HepG2 (cell line): ENCODE measurements around the gene OSR1. TPM values are rescaled to one million over a fixed set of nuclear protein-coding genes. Genes with fewer than 3 reads are reported as not detected.
A peak's percentile ranks its signal among the peaks of the same experiment; 100 is the strongest.

ENCODE experiments used
- ADNP ChIP-seq: sonication (generic); formaldehyde crosslinking; IDR thresholded peaks from 2 replicates; pipeline ENCODE4 v1.4.0; 2020; ENCODE audit warnings: missing genetic modification reagents
- ATF7 ChIP-seq, 2 experiments: fragments of 450-650 bp in 1 of 2; sonication (generic) in 1 of 2; formaldehyde crosslinking in 1 of 2; IDR thresholded peaks; 2 replicates each; pipeline versions ENCODE4 v1.4.0 to v1.6.1; 2016 to 2020; ENCODE audit warnings: antibody characterized with exemption in 1 of 2, mild to moderate bottlenecking in 1 of 2, missing genetic modification reagents in 1 of 2
- BORCS8-MEF2B ChIP-seq: sonication (generic); formaldehyde crosslinking; IDR thresholded peaks from 2 replicates; pipeline ENCODE4 v1.8.0; 2022; ENCODE audit warnings: mild to moderate bottlenecking, missing genetic modification reagents
- ERF ChIP-seq: IDR thresholded peaks from 2 replicates; pipeline ENCODE4 v1.6.1; 2018; ENCODE audit warnings: missing biosample characterization, missing genetic modification reagents
- GZF1 ChIP-seq: sonication (generic); formaldehyde crosslinking; IDR thresholded peaks from 2 replicates; pipeline ENCODE4 v1.5.1; 2020; ENCODE audit warnings: mild to moderate bottlenecking, missing genetic modification reagents
- KDM6A ChIP-seq: IDR thresholded peaks from 2 replicates; pipeline ENCODE4 v1.6.1; 2016; ENCODE audit warnings: low read depth
- PPARG ChIP-seq: conservative IDR thresholded peaks from 2 replicates; pipeline ENCODE4 v1.6.1; 2016; ENCODE audit warnings: missing biosample characterization, missing genetic modification reagents
- PRPF4 ChIP-seq: fragments of 200-400 bp; formaldehyde crosslinking; IDR thresholded peaks from 2 replicates; pipeline ENCODE4 v1.6.1; 2016; ENCODE audit warnings: low read length, low read depth; ENCODE audit not compliant: poor library complexity, severe bottlenecking
- RCOR2 ChIP-seq: IDR thresholded peaks from 2 replicates; pipeline ENCODE4 v1.6.1; 2016; ENCODE audit warnings: missing biosample characterization, missing genetic modification reagents
- STAG1 ChIP-seq: sonication (generic); formaldehyde crosslinking; IDR thresholded peaks from 2 replicates; pipeline ENCODE4 v1.4.0; 2020; ENCODE audit warnings: missing genetic modification reagents
- TCF7 ChIP-seq: sonication (generic); IDR thresholded peaks from 2 replicates; pipeline ENCODE4 v1.6.1; 2016; ENCODE audit warnings: antibody characterized with exemption, low read depth
- ZEB1 ChIP-seq: IDR thresholded peaks from 2 replicates; pipeline ENCODE4 v1.6.1; 2012; ENCODE audit warnings: mild to moderate bottlenecking, low read depth, inconsistent platforms; ENCODE audit not compliant: insufficient replicate concordance
- ZNF17 ChIP-seq: sonication (generic); formaldehyde crosslinking; IDR thresholded peaks from 2 replicates; pipeline ENCODE4 v1.5.0; 2020; ENCODE audit warnings: mild to moderate bottlenecking, missing genetic modification reagents
- ZNF276 ChIP-seq: sonication (generic); formaldehyde crosslinking; IDR thresholded peaks from 2 replicates; pipeline ENCODE4 v1.4.0; 2020; ENCODE audit warnings: mild to moderate bottlenecking, low read depth, missing genetic modification reagents
- ZNF431 ChIP-seq: sonication (generic); formaldehyde crosslinking; IDR thresholded peaks from 2 replicates; pipeline ENCODE4 v1.9.0; 2022; ENCODE audit warnings: missing genetic modification reagents, low read depth, mild to moderate bottlenecking, borderline replicate concordance
- ZNF546 ChIP-seq: sonication (generic); formaldehyde crosslinking; conservative IDR thresholded peaks from 2 replicates; pipeline ENCODE4 v1.8.1; 2023; ENCODE audit warnings: mild to moderate bottlenecking, missing genetic modification reagents
- ZNF629 ChIP-seq: sonication (generic); formaldehyde crosslinking; conservative IDR thresholded peaks from 2 replicates; pipeline ENCODE4 v1.5.0; 2020; ENCODE audit warnings: missing genetic modification reagents
- ZNF784 ChIP-seq: sonication (generic); formaldehyde crosslinking; IDR thresholded peaks from 2 replicates; pipeline ENCODE4 v1.5.1; 2020; ENCODE audit warnings: missing genetic modification reagents, mild to moderate bottlenecking, borderline replicate concordance
- polyA plus RNA-seq, 8 experiments: library from polyadenylated mRNA; depleted of rRNA in 3 of 8; stranded (reverse) in 7 of 8; unstranded in 1 of 8; fragments of >200 nt; fragmentation: Illumina TruSeq in 4 of 8; extraction: Trizol in 4 of 8; gene quantifications; 2 replicates each; pipeline versions ENCODE4 v1.2.1 to v1.2.3, GENCODE V29; 2011 to 2016; ENCODE audit warnings: low read depth in 4 of 8, missing spikeins in 1 of 8, mixed read lengths in 1 of 8; ENCODE audit not compliant: insufficient read depth in 1 of 8
- total RNA-seq, 5 experiments: library from RNA; depleted of rRNA; stranded (reverse); fragments of >200 nt; fragmentation: Illumina TruSeq; extraction: Trizol; gene quantifications; 2 replicates each; pipeline ENCODE4 v1.2.3, GENCODE V29; 2016; ENCODE audit warnings: low read depth in 1 of 5
- TF ChIP-seq, protein P1 (sequence below): sonication (generic); formaldehyde crosslinking; IDR thresholded peaks from 2 replicates; pipeline ENCODE4 v1.4.0; 2020; ENCODE audit warnings: missing genetic modification reagents
- TF ChIP-seq, protein P2 (sequence below): sonication (generic); formaldehyde crosslinking; conservative IDR thresholded peaks from 2 replicates; pipeline ENCODE4 v1.8.0; 2022; ENCODE audit warnings: low read depth, missing genetic modification reagents

Gene OSR1
- total and polyA plus RNA-seq, 2 of the 13 experiments (the other 11 are each of a cell fraction or from before 2014, with no cell fraction given), result 0.63 to 1.1 TPM

DNA sequence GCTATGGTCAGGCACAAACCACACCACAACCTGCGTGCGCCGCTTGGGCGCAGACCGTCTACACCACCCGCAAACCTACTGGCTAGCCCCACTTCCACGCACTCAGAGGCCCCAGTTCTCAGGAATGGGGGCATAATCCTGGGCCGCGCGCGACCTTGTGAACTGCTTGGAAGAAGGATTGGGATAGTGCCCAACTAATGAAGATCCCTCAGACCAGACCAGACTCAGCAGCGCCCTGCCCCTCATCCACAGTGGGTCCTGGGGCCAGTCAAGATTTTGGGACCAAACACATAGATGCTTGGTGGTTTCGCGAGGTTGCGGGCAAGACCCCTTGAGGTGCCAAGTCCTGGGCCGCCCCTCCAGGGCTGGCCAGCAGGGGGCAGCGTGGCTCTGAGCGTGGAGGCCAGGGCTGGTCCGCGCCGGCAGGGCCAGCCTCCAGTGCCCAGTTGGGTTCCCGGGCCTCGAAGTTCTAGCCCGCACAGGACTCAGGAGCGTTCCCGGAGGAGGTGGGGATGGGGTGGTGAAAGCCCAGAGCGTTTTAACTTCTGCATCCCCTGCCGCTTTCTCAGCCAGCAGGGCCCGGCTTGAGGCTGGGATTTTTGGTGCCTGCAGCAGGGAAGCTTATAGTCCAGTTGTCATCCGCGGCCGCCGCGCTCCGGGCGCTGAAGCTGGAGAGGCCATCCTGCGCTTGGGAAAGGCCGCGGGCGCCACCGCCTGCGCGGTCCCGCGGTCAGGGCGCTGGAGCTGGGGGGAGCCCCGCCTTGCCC is 8.3 kb downstream of the OSR1 start (continued):
- TF ChIP-seq ZNF629 (no peak), ZNF546 (CRISPR knock-in tag) (no peak), ZNF17 (no peak), GZF1 (CRISPR knock-in tag) (no peak), PRPF4 (no peak), ZEB1 (no peak), RCOR2 (CRISPR knock-in tag) (no peak), ERF (CRISPR knock-in tag) (0 out of 2 replicates have a peak, but pooled peaks have one; percentile 26), KDM6A (CRISPR knock-in tag) (no peak), ATF7 (IDR thresholded peaks at IDR 0.05) (no peak), ATF7 (CRISPR knock-in tag; IDR thresholded peaks at IDR 0.05) (no peak), ZNF276 (CRISPR knock-in tag) (0 out of 2 replicates have a peak, but pooled peaks have one; percentile 21), ZNF784 (CRISPR knock-in tag) (no peak), ZNF431 (CRISPR knock-in tag) (no peak), PPARG (CRISPR knock-in tag) (no peak), TCF7 (no peak), ADNP (CRISPR knock-in tag) (no peak), BORCS8-MEF2B (CRISPR knock-in tag) (peak; percentile 58; the same call in 1 of the 2 replicates), STAG1 (CRISPR knock-in tag) (peak; percentile 92)
- TF ChIP-seq, protein P1, sequence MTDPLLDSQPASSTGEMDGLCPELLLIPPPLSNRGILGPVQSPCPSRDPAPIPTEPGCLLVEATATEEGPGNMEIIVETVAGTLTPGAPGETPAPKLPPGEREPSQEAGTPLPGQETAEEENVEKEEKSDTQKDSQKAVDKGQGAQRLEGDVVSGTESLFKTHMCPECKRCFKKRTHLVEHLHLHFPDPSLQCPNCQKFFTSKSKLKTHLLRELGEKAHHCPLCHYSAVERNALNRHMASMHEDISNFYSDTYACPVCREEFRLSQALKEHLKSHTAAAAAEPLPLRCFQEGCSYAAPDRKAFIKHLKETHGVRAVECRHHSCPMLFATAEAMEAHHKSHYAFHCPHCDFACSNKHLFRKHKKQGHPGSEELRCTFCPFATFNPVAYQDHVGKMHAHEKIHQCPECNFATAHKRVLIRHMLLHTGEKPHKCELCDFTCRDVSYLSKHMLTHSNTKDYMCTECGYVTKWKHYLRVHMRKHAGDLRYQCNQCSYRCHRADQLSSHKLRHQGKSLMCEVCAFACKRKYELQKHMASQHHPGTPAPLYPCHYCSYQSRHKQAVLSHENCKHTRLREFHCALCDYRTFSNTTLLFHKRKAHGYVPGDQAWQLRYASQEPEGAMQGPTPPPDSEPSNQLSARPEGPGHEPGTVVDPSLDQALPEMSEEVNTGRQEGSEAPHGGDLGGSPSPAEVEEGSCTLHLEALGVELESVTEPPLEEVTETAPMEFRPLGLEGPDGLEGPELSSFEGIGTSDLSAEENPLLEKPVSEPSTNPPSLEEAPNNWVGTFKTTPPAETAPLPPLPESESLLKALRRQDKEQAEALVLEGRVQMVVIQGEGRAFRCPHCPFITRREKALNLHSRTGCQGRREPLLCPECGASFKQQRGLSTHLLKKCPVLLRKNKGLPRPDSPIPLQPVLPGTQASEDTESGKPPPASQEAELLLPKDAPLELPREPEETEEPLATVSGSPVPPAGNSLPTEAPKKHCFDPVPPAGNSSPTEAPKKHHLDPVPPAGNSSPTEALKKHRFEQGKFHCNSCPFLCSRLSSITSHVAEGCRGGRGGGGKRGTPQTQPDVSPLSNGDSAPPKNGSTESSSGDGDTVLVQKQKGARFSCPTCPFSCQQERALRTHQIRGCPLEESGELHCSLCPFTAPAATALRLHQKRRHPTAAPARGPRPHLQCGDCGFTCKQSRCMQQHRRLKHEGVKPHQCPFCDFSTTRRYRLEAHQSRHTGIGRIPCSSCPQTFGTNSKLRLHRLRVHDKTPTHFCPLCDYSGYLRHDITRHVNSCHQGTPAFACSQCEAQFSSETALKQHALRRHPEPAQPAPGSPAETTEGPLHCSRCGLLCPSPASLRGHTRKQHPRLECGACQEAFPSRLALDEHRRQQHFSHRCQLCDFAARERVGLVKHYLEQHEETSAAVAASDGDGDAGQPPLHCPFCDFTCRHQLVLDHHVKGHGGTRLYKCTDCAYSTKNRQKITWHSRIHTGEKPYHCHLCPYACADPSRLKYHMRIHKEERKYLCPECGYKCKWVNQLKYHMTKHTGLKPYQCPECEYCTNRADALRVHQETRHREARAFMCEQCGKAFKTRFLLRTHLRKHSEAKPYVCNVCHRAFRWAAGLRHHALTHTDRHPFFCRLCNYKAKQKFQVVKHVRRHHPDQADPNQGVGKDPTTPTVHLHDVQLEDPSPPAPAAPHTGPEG (CRISPR knock-in tag), result no peak
- TF ChIP-seq, protein P2, sequence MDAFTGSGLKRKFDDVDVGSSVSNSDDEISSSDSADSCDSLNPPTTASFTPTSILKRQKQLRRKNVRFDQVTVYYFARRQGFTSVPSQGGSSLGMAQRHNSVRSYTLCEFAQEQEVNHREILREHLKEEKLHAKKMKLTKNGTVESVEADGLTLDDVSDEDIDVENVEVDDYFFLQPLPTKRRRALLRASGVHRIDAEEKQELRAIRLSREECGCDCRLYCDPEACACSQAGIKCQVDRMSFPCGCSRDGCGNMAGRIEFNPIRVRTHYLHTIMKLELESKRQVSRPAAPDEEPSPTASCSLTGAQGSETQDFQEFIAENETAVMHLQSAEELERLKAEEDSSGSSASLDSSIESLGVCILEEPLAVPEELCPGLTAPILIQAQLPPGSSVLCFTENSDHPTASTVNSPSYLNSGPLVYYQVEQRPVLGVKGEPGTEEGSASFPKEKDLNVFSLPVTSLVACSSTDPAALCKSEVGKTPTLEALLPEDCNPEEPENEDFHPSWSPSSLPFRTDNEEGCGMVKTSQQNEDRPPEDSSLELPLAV (CRISPR knock-in tag), result no peak
